Measurements from ENCODE around the gene GPRC5D. TPM values are rescaled to one million over a fixed set of nuclear protein-coding genes. Genes with fewer than 3 reads are reported as not detected.

Gene GPRC5D
- polyA plus RNA-seq, 3 donors, result 0.33 to 0.80 (median 0.71) TPM

DNA sequence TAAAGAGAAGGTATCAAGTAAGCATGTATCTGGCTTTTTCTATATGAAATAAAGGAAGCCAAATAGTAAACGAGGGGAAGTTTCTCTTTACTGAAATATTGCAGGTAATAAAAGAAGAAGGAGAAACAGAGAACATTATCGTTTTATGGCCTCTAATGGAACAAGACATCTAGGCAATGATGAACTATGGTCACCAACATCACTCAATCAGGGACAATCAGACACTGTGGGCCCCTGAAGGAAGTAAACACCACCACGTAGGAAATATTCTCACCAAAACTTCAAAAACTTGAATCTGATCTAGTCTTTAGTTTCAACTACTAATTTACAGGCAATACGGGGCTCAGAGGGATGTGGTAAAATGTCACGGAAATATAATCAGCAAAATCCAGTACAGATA, 32.2 kb upstream of the GPRC5D start:
- no peak for DNase-seq (ENCODE audit: extremely low read depth in 1 of 11, low read depth in 9 of 11, low spot score in 4 of 11)

DNA sequence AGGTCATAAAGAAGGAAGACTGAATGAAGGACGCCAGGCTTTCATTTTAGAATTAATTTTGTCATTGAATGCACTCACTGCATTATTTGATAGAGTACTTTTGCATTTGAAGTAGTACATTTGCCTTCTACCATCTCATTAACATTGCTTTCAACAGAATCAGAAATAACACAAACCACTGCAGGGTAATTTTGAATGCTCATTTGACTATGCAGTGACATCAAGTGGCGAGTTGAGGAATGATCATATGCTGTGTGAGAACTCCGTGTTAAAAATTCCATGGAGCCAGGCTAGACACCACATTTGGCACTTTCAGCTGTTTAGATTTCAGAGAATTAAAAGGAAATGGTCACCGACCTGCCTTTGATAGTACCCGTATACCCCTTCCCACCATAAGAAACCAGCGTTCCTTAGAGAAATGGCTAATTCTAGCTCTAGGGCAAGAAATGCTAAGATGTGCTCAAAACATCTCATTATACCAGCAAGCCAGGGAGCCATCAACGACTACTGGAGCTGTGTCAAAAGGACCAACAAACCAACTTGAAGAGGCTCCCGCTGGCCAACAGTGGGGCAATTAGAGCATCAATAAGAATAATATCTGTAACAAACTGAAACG, 31.6 kb upstream of the GPRC5D start:
- DNase-seq (ENCODE audit: extremely low read depth in 1 of 11, low read depth in 9 of 11, low spot score in 4 of 11), result peak in 3 of 11 donors; percentile 32 to 47 (median 33)

DNA sequence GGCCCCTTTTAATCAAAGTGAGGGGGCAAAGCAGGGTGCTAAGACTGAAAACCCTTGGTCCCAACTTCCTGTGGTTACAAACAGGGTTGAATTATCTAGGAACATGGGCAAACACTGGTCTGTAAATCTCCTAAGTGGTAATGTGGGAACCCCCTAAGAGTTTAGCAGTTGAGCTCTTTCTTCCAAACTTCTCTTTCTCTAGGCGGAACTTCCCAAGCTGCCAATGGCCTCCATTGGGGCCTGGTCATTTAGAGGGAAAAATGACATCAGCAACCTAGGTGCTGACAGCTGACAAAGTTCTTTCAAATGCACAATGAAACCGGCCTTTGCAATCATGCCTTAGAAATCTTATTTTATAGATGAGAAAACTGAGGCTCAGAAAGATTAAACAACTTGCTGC, 30.4 kb upstream of the GPRC5D start:
- DNase-seq (ENCODE audit: extremely low read depth in 1 of 11, low read depth in 9 of 11, low spot score in 4 of 11), result no peak

DNA sequence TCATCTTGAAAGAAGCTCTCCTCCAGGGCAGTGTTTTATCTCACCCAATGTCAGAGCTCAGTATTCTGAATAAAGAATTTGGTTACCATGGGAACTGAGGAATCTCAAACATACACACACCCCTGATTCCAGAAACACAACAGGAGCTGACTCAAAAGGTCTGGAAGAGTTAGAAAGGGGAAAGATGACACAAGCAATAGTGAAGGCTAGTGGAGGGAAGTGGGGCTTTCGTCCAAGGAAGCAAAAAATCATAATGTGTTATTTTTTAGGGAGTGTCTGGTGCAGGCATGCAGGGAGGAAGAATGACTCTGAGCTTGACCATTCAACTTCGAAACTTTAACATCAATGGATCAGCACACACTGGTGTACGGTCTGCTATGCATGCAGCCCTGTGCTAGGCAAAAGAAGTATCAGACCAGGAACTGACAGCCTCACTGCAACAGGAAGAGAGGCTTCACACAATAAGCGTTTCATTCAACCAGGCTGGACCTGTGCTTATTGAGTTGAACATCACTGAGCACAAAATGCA, 27.8 kb upstream of the GPRC5D start:
- DNase-seq (ENCODE audit: extremely low read depth in 1 of 11, low read depth in 9 of 11, low spot score in 4 of 11), result peak in 1 of 11 donors; percentile 25

DNA sequence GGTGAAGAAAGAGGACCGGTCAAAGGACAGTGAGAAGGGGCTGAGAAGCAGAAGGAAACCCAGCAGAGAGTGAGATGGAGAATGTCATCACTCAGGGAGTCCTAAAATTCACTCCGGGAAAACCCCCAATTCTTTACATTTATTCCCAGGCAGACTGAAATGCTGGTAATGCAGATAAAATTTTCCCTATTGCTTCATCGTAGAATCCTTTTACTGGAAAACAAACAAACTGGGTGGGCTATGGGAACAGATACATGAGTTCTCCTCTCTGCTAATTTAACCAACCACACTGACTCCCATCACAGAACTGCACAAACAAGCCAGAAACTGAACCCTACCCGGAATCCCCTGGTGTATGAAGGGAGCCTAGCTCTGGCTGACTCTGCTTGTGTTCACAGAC, 27.2 kb upstream of the GPRC5D start:
- no peak for DNase-seq (ENCODE audit: extremely low read depth in 1 of 11, low read depth in 9 of 11, low spot score in 4 of 11)

DNA sequence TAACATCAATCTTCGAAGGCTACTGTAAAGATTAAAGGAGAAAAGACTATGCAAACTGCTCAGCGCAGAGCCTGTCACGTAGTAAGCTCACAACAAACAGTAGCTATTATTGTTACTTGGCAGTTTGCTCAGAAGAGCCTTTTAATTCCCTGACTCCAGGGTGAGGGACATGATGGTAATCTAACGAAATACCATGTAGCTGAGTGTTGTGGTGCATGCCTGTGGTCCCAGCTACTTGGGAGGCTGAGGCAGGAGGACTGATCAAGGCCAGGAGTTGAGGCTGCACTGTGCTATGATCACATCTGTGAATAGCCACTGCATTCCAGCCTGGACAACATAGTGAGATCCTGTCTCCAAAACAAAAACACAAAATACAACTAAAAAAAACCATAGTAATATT, 25.3 kb upstream of the GPRC5D start:
- no peak for DNase-seq (ENCODE audit: extremely low read depth in 1 of 11, low read depth in 9 of 11, low spot score in 4 of 11)

DNA sequence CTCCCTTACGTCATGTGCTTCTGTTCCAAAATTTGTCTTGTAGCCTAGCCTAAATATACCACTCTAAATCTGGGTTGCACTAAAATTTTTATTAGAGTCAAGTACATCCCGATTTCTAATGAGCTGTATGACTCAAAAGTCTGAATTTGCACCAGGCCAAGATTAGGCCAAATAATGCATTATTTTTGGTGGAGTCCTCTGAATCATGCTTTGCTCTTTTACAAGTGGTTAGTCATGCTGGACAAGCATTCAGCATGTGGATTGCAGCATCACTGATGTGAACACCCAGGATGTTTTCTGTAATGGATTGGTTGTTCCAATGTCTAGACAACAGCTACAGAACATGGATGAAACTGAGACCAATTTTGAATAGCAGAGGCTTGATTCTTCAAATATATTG, 24.4 kb upstream of the GPRC5D start:
- no peak for DNase-seq (ENCODE audit: extremely low read depth in 1 of 11, low read depth in 9 of 11, low spot score in 4 of 11)

DNA sequence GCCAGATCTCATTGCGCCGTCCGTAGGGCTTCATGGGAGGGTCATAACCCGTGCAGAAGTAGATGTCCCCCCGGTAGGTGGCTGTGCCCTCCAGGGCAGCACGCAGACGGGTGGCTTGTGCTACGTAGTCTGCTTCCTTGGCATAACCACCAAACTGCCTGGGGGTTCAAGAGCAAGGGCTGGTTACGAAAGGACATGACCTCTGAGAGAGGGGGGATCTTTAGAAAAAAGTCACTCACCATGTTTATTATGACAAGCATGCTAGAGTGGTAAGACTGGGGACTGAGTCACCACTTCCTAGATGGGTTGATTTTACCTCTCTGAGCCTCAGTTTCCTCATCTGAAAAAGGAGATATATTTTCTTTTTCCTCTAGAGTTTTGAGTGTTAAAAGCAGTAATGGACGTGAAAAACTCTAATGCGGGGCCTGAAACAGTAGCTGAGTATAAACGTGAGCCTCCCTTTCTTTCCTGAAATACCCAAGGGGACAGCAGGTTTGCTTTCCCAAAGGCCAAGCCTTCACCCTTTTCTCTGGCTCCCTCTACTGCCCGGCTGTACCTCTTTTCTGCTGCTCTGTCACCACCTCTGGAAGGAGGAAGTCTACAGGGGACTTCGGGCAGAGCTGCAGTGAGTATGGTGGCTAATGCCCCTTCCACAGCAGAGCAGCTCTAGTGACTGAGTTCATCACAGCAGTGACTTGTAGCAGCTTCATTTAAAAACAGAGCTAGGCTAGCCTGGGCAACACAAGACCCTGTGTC, 23.5 kb upstream of the GPRC5D start:
- no peak for DNase-seq (ENCODE audit: extremely low read depth in 1 of 11, low read depth in 9 of 11, low spot score in 4 of 11)

DNA sequence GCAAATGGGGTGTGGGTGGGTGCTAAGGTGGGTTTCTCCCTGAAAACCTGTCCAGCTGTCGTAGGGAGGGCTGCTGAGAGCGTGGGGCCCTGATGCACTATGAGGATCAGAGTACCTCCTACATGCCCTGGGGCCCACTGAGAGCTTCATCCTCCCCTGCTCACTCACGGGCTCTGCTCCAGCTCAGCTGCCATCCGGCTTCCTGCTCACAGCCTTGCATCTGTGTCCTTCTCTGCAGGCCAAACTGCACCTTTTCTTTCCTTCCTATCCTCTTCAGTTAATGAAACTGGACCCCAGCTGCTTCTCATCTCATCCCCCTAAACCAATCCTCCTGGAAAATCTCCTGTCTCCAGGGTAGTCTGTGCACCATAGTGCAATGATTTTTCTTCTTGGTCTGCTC, 22.2 kb upstream of the GPRC5D start:
- no peak for DNase-seq (ENCODE audit: extremely low read depth in 1 of 11, low read depth in 9 of 11, low spot score in 4 of 11)

DNA sequence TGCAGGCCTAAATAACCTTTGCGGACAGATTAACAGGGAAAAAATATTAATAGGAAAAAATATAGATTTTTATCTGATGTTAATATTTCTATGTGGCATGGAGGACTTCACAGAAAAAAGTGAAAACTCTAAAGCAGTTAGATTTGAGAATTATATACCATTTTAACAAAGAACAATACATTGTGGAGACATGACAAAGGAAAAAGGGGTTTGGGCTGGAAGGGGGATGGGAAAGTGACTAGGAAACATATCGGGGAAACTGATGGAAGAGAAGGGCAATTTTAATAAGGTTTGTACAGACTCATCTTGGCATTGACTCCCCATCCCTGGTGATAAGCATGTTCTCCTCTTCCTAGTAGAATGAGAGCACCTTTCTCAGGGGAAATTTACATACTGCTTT, 21.0 kb upstream of the GPRC5D start:
- DNase-seq (ENCODE audit: extremely low read depth in 1 of 11, low read depth in 9 of 11, low spot score in 4 of 11), result no peak

DNA sequence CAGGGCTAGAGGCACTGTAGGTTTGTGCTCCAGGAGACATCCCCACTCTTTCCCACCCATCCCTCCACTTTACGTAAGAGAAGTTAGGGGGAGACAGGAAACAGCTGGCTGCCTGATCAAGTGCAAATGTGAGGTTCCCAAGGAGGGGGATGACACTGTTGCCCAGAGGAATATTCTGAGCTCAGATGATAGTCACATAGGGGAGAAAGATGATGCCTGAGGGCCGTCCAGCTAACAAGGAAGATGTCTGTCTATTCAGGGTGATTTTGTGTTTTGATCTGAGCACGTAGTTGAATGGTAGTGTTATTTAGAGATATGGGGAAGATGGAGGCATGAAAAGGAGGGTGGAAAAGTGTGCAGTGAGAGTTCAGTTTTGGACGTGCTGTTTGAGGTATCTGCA, 13.9 kb upstream of the GPRC5D start:
- DNase-seq (ENCODE audit: extremely low read depth in 1 of 11, low read depth in 9 of 11, low spot score in 4 of 11), result no peak

DNA sequence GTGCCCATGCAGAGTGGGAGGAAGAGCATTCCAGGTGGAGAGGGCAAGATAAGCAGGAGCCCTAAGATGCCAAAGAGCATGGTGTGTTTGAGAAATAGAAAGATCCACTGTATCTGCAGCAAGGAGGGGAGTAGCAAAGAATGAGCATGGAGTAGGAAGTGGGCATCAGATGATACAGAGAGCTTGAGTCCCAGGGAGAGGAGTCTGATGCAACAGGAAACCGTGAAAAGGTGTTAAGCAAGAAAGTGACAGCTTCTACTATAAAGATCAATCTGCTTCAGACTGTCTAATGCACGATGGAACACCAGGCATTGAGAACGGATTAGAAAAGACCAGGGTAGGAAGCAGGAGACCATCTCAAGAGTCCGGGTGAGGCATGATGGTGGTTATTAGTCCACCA, 12.3 kb upstream of the GPRC5D start:
- no peak for DNase-seq (ENCODE audit: extremely low read depth in 1 of 11, low read depth in 9 of 11, low spot score in 4 of 11)

DNA sequence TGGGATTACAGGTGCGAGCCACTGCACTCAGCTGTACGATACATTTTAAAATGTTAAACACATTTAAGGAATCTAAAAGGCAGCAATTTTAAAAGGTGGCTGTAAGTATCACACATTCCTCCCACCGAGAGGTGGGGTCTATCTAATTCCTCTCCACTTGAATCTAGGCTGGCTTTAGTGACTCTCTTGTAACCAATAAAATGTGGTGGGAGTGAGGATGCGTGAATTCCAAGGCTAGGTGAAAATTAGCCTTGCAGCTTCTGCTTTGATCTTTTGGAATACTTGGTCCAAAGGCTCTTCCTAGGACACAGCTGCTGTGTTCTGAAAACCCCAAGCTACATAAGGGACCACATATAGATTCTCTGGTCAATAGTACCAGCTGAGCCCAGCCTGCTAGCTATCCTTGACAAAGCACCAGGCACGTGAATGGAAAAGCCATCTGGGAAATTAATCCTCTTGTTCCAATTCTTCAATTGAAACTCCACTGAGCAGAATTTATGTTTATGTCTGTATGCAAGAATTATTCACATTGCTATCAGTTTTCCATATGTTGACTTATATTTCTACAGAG, 8.8 kb upstream of the GPRC5D start:
- DNase-seq (ENCODE audit: extremely low read depth in 1 of 11, low read depth in 9 of 11, low spot score in 4 of 11), result no peak

DNA sequence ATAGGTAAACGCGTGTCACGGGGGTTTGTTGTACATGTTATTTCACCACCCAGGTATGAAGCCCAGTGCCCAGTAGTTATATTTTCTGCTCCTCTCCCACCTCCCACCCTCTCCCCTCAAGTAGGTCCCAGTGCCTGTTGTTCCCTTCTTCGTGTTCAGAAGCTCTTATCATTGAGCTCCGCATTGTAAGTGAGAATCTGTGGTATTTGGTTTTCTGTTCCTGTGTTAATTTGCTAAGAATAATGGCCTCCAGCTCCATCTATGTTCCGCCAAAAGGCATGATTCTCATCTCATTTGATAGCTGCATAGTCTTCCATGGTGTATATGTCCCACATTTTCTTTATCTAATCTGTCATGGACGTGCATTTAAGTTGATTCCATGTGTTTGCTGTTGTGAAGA, 6.9 kb upstream of the GPRC5D start:
- DNase-seq (ENCODE audit: extremely low read depth in 1 of 11, low read depth in 9 of 11, low spot score in 4 of 11), result no peak

DNA sequence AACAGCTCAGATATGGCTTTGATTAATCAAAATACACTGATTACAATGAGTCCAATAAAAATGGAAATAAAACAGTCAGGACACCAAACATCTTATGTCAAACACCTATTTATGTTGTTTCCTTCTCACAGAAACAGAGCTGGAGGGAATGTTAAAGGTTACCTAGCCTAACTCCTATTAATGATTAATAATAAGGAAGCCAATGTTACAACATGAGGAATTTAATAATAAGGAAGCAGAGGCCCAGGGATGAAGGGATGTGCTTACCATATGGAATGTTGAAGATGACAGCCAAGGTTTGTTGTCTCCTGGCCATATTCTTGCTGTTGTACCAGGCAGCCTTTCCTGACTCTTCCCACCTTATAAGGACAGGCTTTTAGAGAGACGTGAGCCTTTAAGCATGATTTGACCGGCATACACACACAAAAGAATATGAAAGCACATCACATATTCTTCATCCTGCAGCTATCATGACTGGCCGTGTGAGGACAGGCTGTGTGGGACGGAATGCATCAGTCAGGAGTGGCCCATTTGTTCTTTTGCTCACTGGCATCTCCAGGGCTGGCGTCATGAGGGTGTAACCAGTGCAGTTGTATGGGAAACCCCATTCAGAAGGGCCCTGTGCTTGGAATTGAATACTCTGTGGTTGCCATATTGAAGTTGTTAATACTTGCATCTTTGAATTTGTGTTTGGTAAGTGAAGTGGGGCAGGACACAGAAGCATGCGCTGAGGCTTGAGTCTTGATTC, 3.1 kb upstream of the GPRC5D start:
- peak in 2 of 11 donors; percentile 15 to 18 for DNase-seq (ENCODE audit: extremely low read depth in 1 of 11, low read depth in 9 of 11, low spot score in 4 of 11)

DNA sequence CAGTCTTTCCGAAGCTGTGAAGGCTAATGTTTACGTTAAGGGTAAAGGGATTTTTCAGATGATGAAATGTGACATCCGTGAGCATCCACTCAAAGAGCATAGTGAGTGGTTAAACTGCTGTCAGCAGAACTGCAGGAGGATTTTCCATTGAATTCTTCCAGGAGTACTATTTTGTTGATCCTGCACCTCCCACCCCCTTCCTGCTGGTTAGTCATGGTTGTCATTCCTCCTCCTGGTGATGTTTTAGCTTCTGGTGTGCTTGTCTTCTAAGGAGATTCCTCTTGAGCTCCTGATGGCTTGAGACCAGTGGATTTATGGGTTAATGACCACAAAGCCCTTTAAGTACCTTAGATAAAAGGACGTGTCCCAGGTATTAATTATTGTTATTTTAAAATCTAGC, 2.4 kb upstream of the GPRC5D start:
- no peak for DNase-seq (ENCODE audit: extremely low read depth in 1 of 11, low read depth in 9 of 11, low spot score in 4 of 11)

DNA sequence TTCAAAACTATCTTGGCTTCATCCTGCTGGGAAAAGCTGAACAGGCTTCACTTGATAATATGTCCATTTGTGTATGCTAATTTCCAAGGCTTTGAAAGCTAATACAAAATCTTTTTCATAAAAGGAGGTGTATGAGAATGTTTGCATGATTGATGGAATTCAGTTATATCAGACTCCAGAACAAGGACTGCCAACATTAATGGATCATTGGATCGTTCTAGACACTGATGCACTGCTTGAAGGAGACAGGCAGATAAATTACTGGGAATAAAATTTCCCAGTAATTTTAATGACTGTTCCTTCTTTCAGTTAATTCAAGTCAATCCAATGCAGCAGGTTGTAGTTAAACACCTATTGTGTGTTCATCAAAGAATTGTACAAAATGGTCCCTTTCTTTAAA, 466 bp downstream of the GPRC5D start:
- DNase-seq (ENCODE audit: extremely low read depth in 1 of 11, low read depth in 9 of 11, low spot score in 4 of 11), result no peak

DNA sequence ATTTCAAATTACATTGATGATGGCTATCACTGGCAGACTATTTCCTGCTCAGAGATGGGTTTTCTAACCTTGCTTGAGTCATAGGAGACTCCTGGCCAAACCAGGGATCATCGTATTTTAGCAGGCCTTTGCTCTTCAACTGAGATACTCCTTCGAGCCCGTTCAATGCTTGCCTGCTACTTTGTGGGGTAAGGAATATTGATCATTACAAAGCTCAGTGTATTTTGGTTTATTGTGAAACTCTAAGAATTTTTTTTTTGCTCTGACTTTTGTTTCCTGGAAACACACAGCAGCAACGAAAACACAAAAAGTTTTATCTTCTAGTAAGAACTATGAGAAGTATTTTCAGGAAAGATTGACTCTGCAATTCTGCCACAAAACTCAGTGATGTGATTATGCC, 4.1 kb downstream of the GPRC5D start:
- DNase-seq (ENCODE audit: extremely low read depth in 1 of 11, low read depth in 9 of 11, low spot score in 4 of 11), result no peak

DNA sequence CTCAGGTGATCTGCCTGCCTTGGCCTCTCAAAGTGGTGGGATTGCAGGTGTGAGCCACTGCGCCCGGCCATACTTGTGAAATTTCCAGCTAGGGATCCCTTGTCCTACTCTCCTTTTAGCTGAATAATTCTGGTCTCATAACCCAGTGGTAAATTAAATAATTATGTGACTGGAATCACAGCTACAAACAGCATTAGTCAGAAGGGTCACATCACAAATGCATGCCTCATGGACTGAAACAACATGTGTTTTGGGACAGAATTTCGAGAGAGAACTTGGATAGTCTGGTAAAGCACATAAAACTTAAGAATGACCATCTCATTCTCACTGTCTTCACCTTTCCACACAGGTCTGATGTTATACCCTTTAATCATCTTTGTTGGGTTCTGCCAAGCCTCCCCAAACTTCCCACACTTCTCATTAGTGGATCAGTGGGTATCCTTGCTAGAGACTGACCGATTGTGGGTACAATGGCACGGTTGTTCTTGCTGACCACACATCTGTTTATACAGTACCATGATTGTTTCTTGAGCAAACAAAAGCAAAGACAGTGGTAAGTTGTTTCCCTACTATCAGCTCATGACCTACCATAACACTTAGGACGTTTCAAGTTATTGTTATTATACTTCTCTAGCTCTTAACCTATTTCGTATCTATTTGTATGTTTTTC, 5.1 kb downstream of the GPRC5D start:
- no peak for DNase-seq (ENCODE audit: extremely low read depth in 1 of 11, low read depth in 9 of 11, low spot score in 4 of 11)
